Endothelial cell of umbilical vein (primary cell): Measurements from ENCODE around the gene IFI27L2. TPM values are rescaled to one million over a fixed set of nuclear protein-coding genes. Genes with fewer than 3 reads are reported as not detected.

ENCODE experiments used
- Bru-seq: library from RNA; stranded (reverse); fragments of 400-500 nt; gene quantifications from one replicate; lab custom pipeline; 2021; lab: Mats Ljungman, UMichigan
- BruChase-seq, 2 experiments: library from RNA; stranded (reverse); fragments of 400-500 nt; gene quantifications; one replicate each; lab custom pipeline; 2021; lab: Mats Ljungman, UMichigan
- BruUV-seq: library from RNA; stranded (reverse); fragments of 400-500 nt; replicated peaks from 2 replicates; lab custom pipeline; 2021; lab: Mats Ljungman, UMichigan
- CTCF ChIA-PET: fragments of 300-600, 350-600 bp; sonication (Branson Sonifier 250); formaldehyde crosslinking; loops from one replicate; lab custom pipeline; 2021; ENCODE audit warnings: antibody characterized with exemption, inconsistent platforms; lab: Charles Lee
- POLR2A ChIA-PET: fragments of 300-600, 350-600 bp; sonication (Branson Sonifier 250); formaldehyde crosslinking; loops from one replicate; lab custom pipeline; 2021; ENCODE audit warnings: antibody characterized with exemption, inconsistent platforms; lab: Charles Lee
- DNase-seq: peaks from one replicate; pipeline ENCODE4 v3.0.0-alpha.2; 2011; ENCODE audit warnings: low read depth, low spot score
- FAIRE-seq: peaks from 2 replicates; lab custom pipeline; 2011; peaks lifted over from hg19 to GRCh38; lab: Jason Lieb, UNC
- H2AFZ ChIP-seq: 2 replicates; pipeline ENCODE4 v1.6.0; 2012; ENCODE audit warnings: low read depth, low read length, control low read depth, inconsistent platforms
- H3K27ac ChIP-seq: 2 replicates; pipeline ENCODE4 v1.5.1; 2011; ENCODE audit warnings: low read depth, mild to moderate bottlenecking, control low read depth, low read length, moderate library complexity; ENCODE audit not compliant: insufficient read depth
- H3K27me3 ChIP-seq, 2 experiments: 2 replicates each; pipeline versions ENCODE4 v1.6.0 to v1.6.1; 2011; ENCODE audit warnings: low read length in 2 of 2, mixed read lengths in 1 of 2; ENCODE audit not compliant: control insufficient read depth in 2 of 2, insufficient read depth in 2 of 2
- H3K36me3 ChIP-seq, 2 experiments: 2 replicates in 1 of 2; 3 replicates in 1 of 2; pipeline ENCODE4 v1.5.1; 2011; ENCODE audit warnings: low read length in 2 of 2, mild to moderate bottlenecking in 1 of 2, moderate library complexity in 1 of 2; ENCODE audit not compliant: control insufficient read depth in 2 of 2, insufficient read depth in 2 of 2; ENCODE audit errors: extremely low read depth in 1 of 2
- H3K4me1 ChIP-seq: 3 replicates; pipeline ENCODE4 v1.5.1; 2011; ENCODE audit warnings: mild to moderate bottlenecking, low read length; ENCODE audit not compliant: control insufficient read depth, insufficient read depth; ENCODE audit errors: extremely low read depth
- H3K4me2 ChIP-seq: 2 replicates; pipeline ENCODE4 v1.6.1; 2011; ENCODE audit warnings: low read length, control low read depth, mixed read lengths; ENCODE audit not compliant: insufficient read depth
- H3K4me3 ChIP-seq, 3 experiments: fragments of 200-600 bp in 1 of 3; sonication (generic), shearing (Covaris generic) in 1 of 3; replicated peaks in 1 of 3; 2 replicates each; pipeline ENCODE4 v1.5.1; 2011 to 2016; ENCODE audit warnings: control low read depth in 3 of 3, low read length in 3 of 3, mild to moderate bottlenecking in 2 of 3, inconsistent platforms in 1 of 3, low read depth in 1 of 3, moderate library complexity in 1 of 3; ENCODE audit not compliant: insufficient read depth in 1 of 3
- H3K79me2 ChIP-seq: 2 replicates; pipeline ENCODE4 v1.6.0; 2012; ENCODE audit warnings: low read length, inconsistent platforms; ENCODE audit not compliant: control insufficient read depth, insufficient read depth
- H3K9ac ChIP-seq: replicated peaks from 2 replicates; pipeline ENCODE3; 2011; ENCODE audit warnings: low read length, control low read depth; ENCODE audit not compliant: insufficient read depth; ENCODE audit errors: extremely low read depth
- H3K9me1 ChIP-seq: replicated peaks from 3 replicates; pipeline ENCODE4 v1.6.0; 2011; ENCODE audit warnings: mild to moderate bottlenecking, low read length; ENCODE audit not compliant: control insufficient read depth, insufficient read depth; ENCODE audit errors: extremely low read depth
- H3K9me3 ChIP-seq: replicated peaks from 2 replicates; pipeline ENCODE4 v1.5.1; 2012; ENCODE audit warnings: low read length, inconsistent platforms; ENCODE audit not compliant: control insufficient read depth, insufficient read depth
- H4K20me1 ChIP-seq: replicated peaks from 2 replicates; pipeline ENCODE3; 2011; ENCODE audit warnings: mild to moderate bottlenecking, low read length; ENCODE audit not compliant: control insufficient read depth, insufficient read depth; ENCODE audit errors: extremely low read depth
- CTCF ChIP-seq, 2 donors: IDR thresholded peaks; 1 replicate in 1 of 2; 2 replicates in 1 of 2; pipeline ENCODE4 v1.5.1; 2011; ENCODE audit warnings: low read length in 2 of 2, mild to moderate bottlenecking in 2 of 2, moderate library complexity in 2 of 2, control low read depth in 1 of 2, inconsistent platforms in 1 of 2, low read depth in 1 of 2; ENCODE audit not compliant: insufficient read depth in 1 of 2; ENCODE audit errors: extremely low read depth in 1 of 2
- EZH2 ChIP-seq: IDR thresholded peaks from 2 replicates; pipeline ENCODE4 v1.6.1; 2012; ENCODE audit warnings: borderline replicate concordance, low read depth, mild to moderate bottlenecking, moderate library complexity, low read length, inconsistent platforms; ENCODE audit not compliant: severe bottlenecking
- GATA2 ChIP-seq: IDR thresholded peaks from 2 replicates; pipeline ENCODE4 v1.7.0; 2011; ENCODE audit warnings: low read depth, mild to moderate bottlenecking, moderate library complexity, mixed read lengths, low read length; ENCODE audit not compliant: insufficient read length, insufficient read depth
- MYC ChIP-seq: IDR thresholded peaks from one replicate; pipeline ENCODE4 v1.6.1; 2011; ENCODE audit warnings: mild to moderate bottlenecking, low read depth, low read length
- dilution Hi-C: fragments of 300-500 bp; cut with MboI; formaldehyde crosslinking; loops from one replicate; pipeline ENCODE4 v1.15.0; 2019; ENCODE audit warnings: low sequenced_read_pairs; ENCODE audit not compliant: extremely low pct_ligation_motif_present
- intact Hi-C: fragments of 100-400 bp; cut with micrococcal nuclease; formaldehyde crosslinking; loops from one replicate; pipeline ENCODE4 v1.10.0; 2022
- long read RNA-seq: library from polyadenylated mRNA; stranded (forward); transcript quantifications from one replicate; pipeline ENCODE4 v2.0.0, GENCODE V29; 2021
- polyA minus RNA-seq, 3 experiments: library from RNA; depleted of rRNA, polyadenylated mRNA; stranded (reverse); fragments of >200 nt; gene quantifications; 1 replicate in 1 of 3; 2 replicates in 2 of 3; pipeline ENCODE4 v1.2.3, GENCODE V29; 2011
- polyA plus RNA-seq, 4 experiments: library from polyadenylated mRNA; depleted of rRNA in 3 of 4; stranded (reverse) in 3 of 4; unstranded in 1 of 4; fragments of >200 nt; gene quantifications; 2 replicates each; pipeline versions ENCODE4 v1.2.1 to v1.2.3, GENCODE V29; 2011 to 2012; ENCODE audit warnings: missing spikeins in 1 of 4
- total RNA-seq: library from RNA; stranded (reverse); gene quantifications from 2 replicates; pipeline ENCODE4 v1.2.3, GENCODE V29; 2021

The IFI27L2 gene
- total RNA-seq (11.0 and 28.7 TPM in 2 replicates), polyA plus RNA-seq (82.9 and 93.9 TPM in 2 replicates), polyA minus RNA-seq (8.5 and 15.9 TPM in 2 replicates), Bru-seq, nascent RNA (percentile 45 among the genes with signal in this experiment), BruChase-seq, experiment 1, labeled RNA remaining after a 6-hour chase (percentile 42 among the genes with signal in this experiment), BruChase-seq, experiment 2, labeled RNA remaining after a 2-hour chase (percentile 31 among the genes with signal in this experiment)
- polyA plus RNA-seq (2011; cell fraction: cytosol; rRNA removed), result 38.2 and 42.4 TPM in 2 replicates
- 11.3 and 14.6 TPM in 2 replicates for polyA plus RNA-seq (2011; cell fraction: nucleus; rRNA removed)
- polyA plus RNA-seq (2012), result 51.7 and 60.2 TPM in 2 replicates
- polyA minus RNA-seq (2011; cell fraction: cytosol; rRNA and poly(A)+ RNA removed), result 15.6 TPM
- 2.3 and 3.8 TPM in 2 replicates for polyA minus RNA-seq (2011; cell fraction: nucleus; rRNA and poly(A)+ RNA removed)
- long read RNA-seq, transcript IFI27L2-201 (4 exons, 511 nt), result major isoform, 29 of 34 reads
- long read RNA-seq, partial matches to known transcripts, result 1 of 34 reads
- long read RNA-seq, other reads (novel, unspliced or antisense), result 2 of 34 reads

GRCh38 chr14:94129111-94129757 lies at the start of gene IFI27L2:
IFI27L2 (minus strand) TSS chr14:94129604; CDS start chr14:94129564, 40 bp downstream.
- ChIA-PET POLR2A (interaction anchor here (0.6 to 1.4 kb wide), 5 partner anchors 12 to 48 kb away, joined by 3 to 4 read pairs (median 3); partner anchors contain the start of genes DDX24, IFI27 and IFI27L1), CTCF (interaction anchor here (0.7 to 5.2 kb wide), 13 partner anchors 7 to 420 kb away, joined by 3 to 67 read pairs (median 6); partner anchors contain the start of genes DDX24, IFI27 and IFI27L1)
- Histone ChIP-seq H3K79me2 (no peaks in the 10 kb centered on the region), H3K4me3 (peak within 1 kb of the TSS; percentile 27 to 67 (median 45)), H3K9me3 (no peaks in the 10 kb centered on the region), H3K27me3 (peaks cover 0 to 5% of the 10 kb centered on the region in 2 experiments), H3K36me3 (no peaks in the 10 kb centered on the region), H4K20me1 (no peaks in the 10 kb centered on the region), H3K27ac (no peak within 1 kb of the TSS), H3K4me2 (peak within 1 kb of the TSS; percentile 91), H3K9me1 (no peaks in the 10 kb centered on the region), H2AFZ (peak within 1 kb of the TSS; percentile 93), H3K4me1 (peaks cover 9% of the 10 kb centered on the region), H3K9ac (peak within 1 kb of the TSS; percentile 24)
- no TSS peak for BruUV-seq
- peak; percentile 55 for FAIRE-seq
- dilution Hi-C loops, result no loop called here
- intact Hi-C loops, result no loop called here
- peak; percentile 59 for DNase-seq
- TF ChIP-seq MYC (no peak), CTCF (IDR thresholded peaks at IDR 0.05; ENCODE audit: extremely low read depth in 1 of 2, insufficient read depth in 1 of 2, low read depth in 1 of 2, low read length in 2 of 2) (peak in 1 of 2 donors; percentile 20), EZH2 (no peak), GATA2 (no peak)
